Neural progenitor cell (in vitro differentiated cells): Measurements from ENCODE around the gene MMEL1. TPM values are rescaled to one million over a fixed set of nuclear protein-coding genes. Genes with fewer than 3 reads are reported as not detected.
"Not testable (repeated sequence)": the region's sequence is repeated elsewhere in the genome, so short reads cannot be mapped to it uniquely, and the experiment has no call there.

Source experiments
- DNase-seq: peaks from one replicate; pipeline ENCODE4 v3.0.0-alpha.2; 2016; ENCODE audit warnings: low spot score
- H2AFZ ChIP-seq: fragments of 200-600 bp; sonication (generic); replicated peaks from 2 replicates; pipeline ENCODE4 v1.6.1; 2016; ENCODE audit warnings: antibody characterized with exemption
- H3F3A ChIP-seq: fragments of 200-600 bp; sonication (generic); 2 replicates; pipeline ENCODE4 v1.6.1; 2016; ENCODE audit warnings: antibody characterized with exemption, low read depth
- H3K27ac ChIP-seq: fragments of 200-600 bp; sonication (generic); 2 replicates; pipeline ENCODE4 v1.5.1; 2016; ENCODE audit warnings: mild to moderate bottlenecking
- H3K27me3 ChIP-seq: fragments of 200-600 bp; sonication (generic); 2 replicates; pipeline ENCODE4 v1.6.1; 2016; ENCODE audit warnings: mild to moderate bottlenecking, moderate library complexity
- H3K36me3 ChIP-seq: fragments of 200-600 bp; sonication (generic); 2 replicates; pipeline ENCODE4 v1.5.1; 2016
- H3K4me1 ChIP-seq: fragments of 200-600 bp; sonication (generic); 2 replicates; pipeline ENCODE4 v1.6.1; 2016; ENCODE audit warnings: mixed run types
- H3K4me2 ChIP-seq: fragments of 200-600 bp; sonication (generic); 2 replicates; pipeline ENCODE4 v1.6.1; 2016
- H3K4me3 ChIP-seq: fragments of 200-600 bp; sonication (generic); 2 replicates; pipeline ENCODE4 v1.5.1; 2016
- H3K79me2 ChIP-seq: fragments of 200-600 bp; sonication (generic); 2 replicates; pipeline ENCODE4 v1.6.1; 2016; ENCODE audit warnings: low read depth
- H3K9ac ChIP-seq: fragments of 200-600 bp; sonication (generic); 2 replicates; pipeline ENCODE4 v1.6.1; 2016
- H3K9me3 ChIP-seq: fragments of 200-600 bp; sonication (generic); 2 replicates; pipeline ENCODE4 v1.5.1; 2016; ENCODE audit warnings: low read depth
- H4K20me1 ChIP-seq: fragments of 200-600 bp; sonication (generic); 2 replicates; pipeline ENCODE4 v1.6.1; 2016; ENCODE audit warnings: low read depth
- H3K27ac Mint-ChIP-seq: 3 replicates; pipeline ENCODE4 v1.8.0; 2021; ENCODE audit warnings: mixed read lengths
- H3K27me3 Mint-ChIP-seq: 2 replicates; pipeline ENCODE4 v1.8.0; 2022; ENCODE audit warnings: low read depth, mild to moderate bottlenecking, inconsistent platforms, moderate library complexity, mixed read lengths; ENCODE audit not compliant: insufficient read depth
- H3K36me3 Mint-ChIP-seq: 3 replicates; pipeline ENCODE4 v1.8.0; 2021; ENCODE audit warnings: mixed read lengths
- H3K4me1 Mint-ChIP-seq: 3 replicates; pipeline ENCODE4 v1.8.0; 2021; ENCODE audit warnings: mixed read lengths
- H3K4me3 Mint-ChIP-seq: 3 replicates; pipeline ENCODE4 v1.8.0; 2021; ENCODE audit warnings: mild to moderate bottlenecking, moderate library complexity, mixed read lengths
- H3K9me3 Mint-ChIP-seq: 3 replicates; pipeline ENCODE4 v1.8.0; 2020; ENCODE audit warnings: mixed read lengths
- EZH2 ChIP-seq: fragments of 200-600 bp; sonication (generic); IDR thresholded peaks from 2 replicates; pipeline ENCODE4 v1.6.1; 2017; ENCODE audit warnings: antibody characterized with exemption, mild to moderate bottlenecking, moderate library complexity
- EZH2phosphoT487 ChIP-seq: fragments of 200-600 bp; sonication (generic); IDR thresholded peaks from 2 replicates; pipeline ENCODE4 v1.6.1; 2017; ENCODE audit warnings: antibody characterized with exemption
- total RNA-seq: library from RNA; depleted of rRNA; stranded (reverse); fragments of >200 nt; gene quantifications from 2 replicates; pipeline ENCODE4 v1.2.3, GENCODE V29; 2015; ENCODE audit warnings: low replicate concordance
- TF ChIP-seq, protein P1 (sequence below): fragments of 200-600 bp; sonication (generic); IDR thresholded peaks from 2 replicates; pipeline ENCODE4 v1.5.1; 2017; ENCODE audit warnings: antibody characterized with exemption, mild to moderate bottlenecking

MMEL1 gene
- total RNA-seq, 1 donor from 2014 or later, result 0.19 TPM

DNA sequence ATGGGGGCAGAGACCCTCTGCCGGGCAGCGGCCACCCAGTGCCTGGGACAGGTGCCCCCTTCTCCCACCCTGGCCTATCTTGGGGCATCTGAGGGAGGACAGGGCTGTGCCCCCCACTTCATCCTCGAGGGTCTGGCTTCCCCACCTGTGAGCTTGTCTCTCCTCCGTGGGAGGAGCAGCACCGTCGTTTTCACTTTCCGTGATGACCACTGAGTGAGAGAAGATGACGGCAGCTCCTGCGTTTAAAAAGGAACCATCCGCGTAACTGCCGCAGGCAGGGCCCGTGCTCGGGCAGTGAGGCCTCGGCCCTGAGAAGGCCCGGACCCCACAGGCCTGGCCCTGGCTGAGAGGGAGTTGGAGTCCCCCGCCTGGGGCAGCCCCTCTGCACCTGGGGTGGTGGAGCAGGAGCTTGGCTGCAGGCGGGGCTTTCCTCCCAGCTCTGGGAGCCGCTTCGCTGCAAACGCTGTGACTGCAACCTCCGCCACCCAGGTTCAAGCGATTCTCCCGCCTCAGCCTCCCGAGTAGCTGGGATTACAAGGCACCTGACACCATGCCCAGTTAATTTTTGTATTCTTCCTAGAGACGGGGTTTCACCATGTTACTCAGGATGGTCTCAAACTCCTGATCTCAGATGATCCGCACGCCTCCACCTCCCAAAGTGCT lies 83.3 kb downstream of the MMEL1 start:
- not testable (repeated sequence) for H3K79me2 ChIP-seq, H3K9me3 Mint-ChIP-seq, H3K27me3 Mint-ChIP-seq, H3K9me3 ChIP-seq, H3K27ac ChIP-seq, H3K36me3 Mint-ChIP-seq, H3K36me3 ChIP-seq, H3K4me3 ChIP-seq, H3K27me3 ChIP-seq, H3K4me2 ChIP-seq, H2AFZ ChIP-seq, DNase-seq, H3K9ac ChIP-seq
- Histone ChIP-seq H3F3A (peaks cover 42% of the 10 kb centered on the region), H4K20me1 (peaks cover 13% of the 10 kb centered on the region), H3K4me1 (peaks cover 26% of the 10 kb centered on the region)
- Mint-ChIP-seq H3K4me1 (peaks cover 42% of the 10 kb centered on the region), H3K4me3 (peak overlapping the region; percentile 59), H3K27ac (peak overlapping the region; percentile 66)

DNA sequence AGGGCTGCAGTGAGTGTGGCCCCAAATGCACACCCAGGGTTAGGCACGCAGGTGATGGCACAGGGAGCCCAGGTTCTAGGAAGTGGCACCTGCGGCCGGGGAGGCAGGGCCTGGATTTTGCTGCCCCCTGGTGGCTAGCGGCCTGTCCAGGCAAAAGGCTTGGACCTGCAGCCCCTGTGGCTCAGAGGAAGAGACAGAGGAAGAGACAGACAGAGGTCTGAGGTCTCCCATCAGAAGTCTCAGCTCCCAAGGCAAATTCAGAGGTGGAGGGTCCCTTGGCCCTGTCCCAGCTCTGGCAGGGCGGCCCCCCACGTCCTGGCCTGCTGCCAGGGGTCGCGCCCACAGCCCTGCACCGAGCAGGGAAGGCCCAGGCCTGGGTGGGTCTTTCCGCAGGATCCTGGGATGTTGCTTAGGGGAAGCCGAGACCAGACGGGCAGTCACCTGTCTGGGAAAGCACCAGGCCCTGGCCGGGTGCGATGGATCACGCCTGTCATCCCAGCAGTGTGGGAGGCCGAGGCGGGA lies 84.7 kb downstream of the MMEL1 start:
- DNase-seq, result peak; percentile 88
- Histone ChIP-seq H3K27ac (peak overlapping the region; percentile 20), H4K20me1 (peaks cover 13% of the 10 kb centered on the region), H3K4me1 (peaks cover 40% of the 10 kb centered on the region), H3K9ac (no peak overlapping the region), H3K79me2 (no peaks in the 10 kb centered on the region), H3K4me3 (peak overlapping the region; percentile 68), H3K36me3 (no peaks in the 10 kb centered on the region), H2AFZ (no peak overlapping the region), H3K4me2 (peak overlapping the region; percentile 92), H3F3A (peaks cover 55% of the 10 kb centered on the region), H3K9me3 (no peaks in the 10 kb centered on the region), H3K27me3 (no peaks in the 10 kb centered on the region)
- Mint-ChIP-seq H3K27me3 (no peaks in the 10 kb centered on the region), H3K36me3 (no peaks in the 10 kb centered on the region), H3K9me3 (no peaks in the 10 kb centered on the region), H3K4me1 (peaks cover 46% of the 10 kb centered on the region), H3K27ac (no peak overlapping the region), H3K4me3 (peak overlapping the region; percentile 91)
- TF ChIP-seq, protein P1, sequence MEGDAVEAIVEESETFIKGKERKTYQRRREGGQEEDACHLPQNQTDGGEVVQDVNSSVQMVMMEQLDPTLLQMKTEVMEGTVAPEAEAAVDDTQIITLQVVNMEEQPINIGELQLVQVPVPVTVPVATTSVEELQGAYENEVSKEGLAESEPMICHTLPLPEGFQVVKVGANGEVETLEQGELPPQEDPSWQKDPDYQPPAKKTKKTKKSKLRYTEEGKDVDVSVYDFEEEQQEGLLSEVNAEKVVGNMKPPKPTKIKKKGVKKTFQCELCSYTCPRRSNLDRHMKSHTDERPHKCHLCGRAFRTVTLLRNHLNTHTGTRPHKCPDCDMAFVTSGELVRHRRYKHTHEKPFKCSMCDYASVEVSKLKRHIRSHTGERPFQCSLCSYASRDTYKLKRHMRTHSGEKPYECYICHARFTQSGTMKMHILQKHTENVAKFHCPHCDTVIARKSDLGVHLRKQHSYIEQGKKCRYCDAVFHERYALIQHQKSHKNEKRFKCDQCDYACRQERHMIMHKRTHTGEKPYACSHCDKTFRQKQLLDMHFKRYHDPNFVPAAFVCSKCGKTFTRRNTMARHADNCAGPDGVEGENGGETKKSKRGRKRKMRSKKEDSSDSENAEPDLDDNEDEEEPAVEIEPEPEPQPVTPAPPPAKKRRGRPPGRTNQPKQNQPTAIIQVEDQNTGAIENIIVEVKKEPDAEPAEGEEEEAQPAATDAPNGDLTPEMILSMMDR, result peak; percentile 98
- no peak for TF ChIP-seq EZH2phosphoT487

DNA sequence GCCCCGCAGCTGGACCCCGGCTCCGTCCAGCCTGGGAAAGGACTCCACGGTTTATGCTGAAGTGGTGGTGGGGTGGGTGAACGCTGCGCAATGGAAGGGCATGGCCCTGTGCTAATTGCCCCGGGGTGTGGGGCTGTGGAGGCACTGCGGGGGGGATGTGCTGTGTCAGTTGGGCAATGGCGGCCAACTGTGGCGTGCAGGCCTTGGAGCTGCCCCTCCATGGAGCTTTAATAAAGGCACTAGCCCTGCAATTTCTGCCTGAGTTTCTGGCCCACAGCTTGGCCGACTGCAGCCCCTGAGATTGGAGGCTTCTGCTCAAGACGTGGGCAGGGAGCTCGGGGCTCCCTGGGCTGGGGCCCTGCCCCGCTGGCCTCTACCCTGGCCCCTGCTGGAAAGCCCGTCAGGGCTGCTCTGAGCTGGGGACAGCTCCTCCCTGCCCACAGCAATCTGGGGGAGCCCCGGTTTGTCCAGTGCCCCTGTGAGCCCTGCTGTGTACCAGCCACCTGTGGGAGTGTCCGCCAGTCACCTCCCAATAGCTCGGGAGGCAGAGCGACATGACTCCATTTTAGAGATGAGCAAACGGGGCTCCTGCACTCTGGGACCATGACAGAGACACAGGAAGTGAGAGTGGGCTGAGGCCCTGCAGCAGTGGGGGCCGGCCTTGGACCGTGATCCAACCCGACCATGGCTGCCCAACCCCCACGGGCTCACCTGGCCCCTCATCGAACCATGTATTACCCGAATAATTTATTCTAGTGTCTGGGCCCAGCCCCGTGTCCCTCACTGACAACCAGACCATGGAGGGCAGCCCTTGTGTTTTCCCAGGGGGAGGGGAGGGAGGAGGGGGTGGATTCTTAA lies 85.4 kb downstream of the MMEL1 start:
- Histone ChIP-seq H3K4me2 (peak overlapping the region; percentile 92), H2AFZ (no peak overlapping the region)

More for the DNA sequence above, 85.4 kb downstream of the MMEL1 start:
- no peak overlapping the region for H3K27ac Mint-ChIP-seq
- Histone ChIP-seq H3K9me3 (no peaks in the 10 kb centered on the region), H3K9ac (peak overlapping the region; percentile 80), H3K4me1 (peaks cover 47% of the 10 kb centered on the region), H3K4me3 (peak overlapping the region; percentile 68), H3K36me3 (no peaks in the 10 kb centered on the region), H3K79me2 (no peaks in the 10 kb centered on the region), H3K27ac (peak overlapping the region; percentile 93), H3K27me3 (no peaks in the 10 kb centered on the region), H3F3A (peaks cover 62% of the 10 kb centered on the region), H4K20me1 (peaks cover 13% of the 10 kb centered on the region)
- H3K27me3 Mint-ChIP-seq, result no peaks in the 10 kb centered on the region
- H3K9me3 Mint-ChIP-seq, result no peaks in the 10 kb centered on the region
- H3K4me1 Mint-ChIP-seq, result peaks cover 53% of the 10 kb centered on the region
- H3K4me3 Mint-ChIP-seq, result peak overlapping the region; percentile 91
- DNase-seq, result peak; percentile 49
- no peak for TF ChIP-seq EZH2phosphoT487
- TF ChIP-seq, protein P1, result no peak
- TF ChIP-seq EZH2, result no peak
- no peaks in the 10 kb centered on the region for H3K36me3 Mint-ChIP-seq
